AG09319 (cell line): ENCODE results near the gene TMEM161B.

ENCODE experiments used
- DNase-seq: peaks from one replicate; pipeline ENCODE4 v3.0.0-alpha.2; 2010; ENCODE audit warnings: low read depth; ENCODE audit errors: extremely low read depth
- TF ChIP-seq, protein P1 (sequence below): IDR thresholded peaks from 2 replicates; pipeline ENCODE4 v1.5.1; 2011; ENCODE audit warnings: low read depth, mild to moderate bottlenecking, inconsistent platforms, low read length, moderate library complexity

TMEM161B gene

DNA sequence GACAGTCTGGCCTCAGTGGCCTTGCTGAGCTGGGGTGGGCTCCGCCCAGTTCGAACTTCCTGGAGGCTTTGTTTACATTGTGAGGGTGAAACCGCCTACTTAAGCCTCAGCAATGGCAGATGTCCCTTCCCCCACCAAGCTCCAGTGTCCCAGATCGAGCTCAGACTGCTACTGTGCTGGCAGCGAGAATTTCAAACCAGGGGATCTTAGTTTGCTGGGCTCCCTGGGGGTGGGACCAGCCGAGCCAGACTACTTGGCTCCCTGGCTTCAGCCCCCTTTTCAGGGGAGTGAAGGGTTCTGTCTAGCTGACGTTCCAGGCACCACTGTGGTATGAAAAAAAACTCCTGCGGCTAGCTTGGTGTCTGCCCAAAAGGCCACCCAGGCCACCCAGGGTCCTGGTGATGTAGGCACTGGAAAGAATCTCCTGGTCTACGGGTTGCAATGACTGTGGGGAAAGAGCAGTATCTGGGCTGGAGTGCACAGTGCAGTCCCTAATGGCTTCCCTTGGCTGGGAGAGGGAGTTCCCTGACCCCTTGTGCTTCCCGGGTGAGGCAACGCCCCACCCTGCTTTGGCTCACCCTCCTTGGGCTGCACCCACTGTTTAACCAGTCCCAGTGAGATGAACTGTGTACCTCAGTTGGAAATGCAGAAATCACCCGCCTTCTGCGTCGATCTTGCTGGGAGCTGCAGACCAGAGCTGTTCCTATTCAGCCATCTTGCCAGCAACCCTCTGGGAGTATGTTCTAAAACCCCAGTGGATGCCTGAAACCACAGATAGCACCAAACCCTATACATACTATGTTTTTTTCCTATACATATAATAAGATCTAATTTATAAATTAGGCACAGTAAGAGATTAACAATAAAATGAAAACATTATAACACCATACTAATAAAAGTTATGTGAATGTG lies 95.5 kb downstream of the TMEM161B start:
- TF ChIP-seq, protein P1, sequence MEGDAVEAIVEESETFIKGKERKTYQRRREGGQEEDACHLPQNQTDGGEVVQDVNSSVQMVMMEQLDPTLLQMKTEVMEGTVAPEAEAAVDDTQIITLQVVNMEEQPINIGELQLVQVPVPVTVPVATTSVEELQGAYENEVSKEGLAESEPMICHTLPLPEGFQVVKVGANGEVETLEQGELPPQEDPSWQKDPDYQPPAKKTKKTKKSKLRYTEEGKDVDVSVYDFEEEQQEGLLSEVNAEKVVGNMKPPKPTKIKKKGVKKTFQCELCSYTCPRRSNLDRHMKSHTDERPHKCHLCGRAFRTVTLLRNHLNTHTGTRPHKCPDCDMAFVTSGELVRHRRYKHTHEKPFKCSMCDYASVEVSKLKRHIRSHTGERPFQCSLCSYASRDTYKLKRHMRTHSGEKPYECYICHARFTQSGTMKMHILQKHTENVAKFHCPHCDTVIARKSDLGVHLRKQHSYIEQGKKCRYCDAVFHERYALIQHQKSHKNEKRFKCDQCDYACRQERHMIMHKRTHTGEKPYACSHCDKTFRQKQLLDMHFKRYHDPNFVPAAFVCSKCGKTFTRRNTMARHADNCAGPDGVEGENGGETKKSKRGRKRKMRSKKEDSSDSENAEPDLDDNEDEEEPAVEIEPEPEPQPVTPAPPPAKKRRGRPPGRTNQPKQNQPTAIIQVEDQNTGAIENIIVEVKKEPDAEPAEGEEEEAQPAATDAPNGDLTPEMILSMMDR = no peak
- no peak for DNase-seq

DNA sequence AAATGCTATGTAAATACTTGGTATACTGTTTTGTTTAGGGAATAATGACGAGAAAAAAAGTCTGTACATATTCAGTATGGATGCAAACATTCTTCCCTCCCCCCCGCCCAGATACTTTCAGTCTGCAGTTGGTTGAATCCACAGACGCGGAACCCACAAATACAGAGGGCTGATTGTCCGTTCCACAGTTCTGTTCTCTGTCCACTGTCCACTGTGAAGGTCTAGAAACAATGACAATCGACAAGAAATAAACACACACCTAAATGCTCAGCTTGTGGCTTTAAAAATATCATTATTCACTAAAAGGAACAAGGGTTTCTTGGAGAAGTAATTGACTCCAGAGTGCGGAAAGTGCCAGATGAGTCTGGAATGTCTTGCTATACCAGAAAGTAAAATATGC lies 109.1 kb downstream of the TMEM161B start:
- TF ChIP-seq, protein P1 = no peak
- DNase-seq = no peak

DNA sequence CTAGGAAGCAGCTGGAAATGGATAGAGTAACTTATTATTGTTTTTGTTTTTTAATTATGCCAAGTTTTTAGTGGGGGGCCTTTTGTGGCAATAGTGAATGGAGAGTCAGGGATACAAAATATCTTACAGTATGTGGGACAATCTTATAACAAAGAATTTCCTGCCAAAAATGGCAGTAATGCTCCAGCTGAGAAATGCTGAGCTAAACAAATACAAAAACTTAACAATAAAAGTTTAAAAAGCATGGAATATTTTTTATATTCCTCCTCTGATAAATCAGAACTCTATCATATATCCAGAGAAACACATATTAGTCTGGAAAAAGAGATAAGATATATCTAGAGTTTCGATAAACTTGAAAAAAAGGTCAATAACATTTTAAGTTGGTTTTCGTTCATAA lies 110.6 kb downstream of the TMEM161B start:
- TF ChIP-seq, protein P1 = no peak
- no peak for DNase-seq

DNA sequence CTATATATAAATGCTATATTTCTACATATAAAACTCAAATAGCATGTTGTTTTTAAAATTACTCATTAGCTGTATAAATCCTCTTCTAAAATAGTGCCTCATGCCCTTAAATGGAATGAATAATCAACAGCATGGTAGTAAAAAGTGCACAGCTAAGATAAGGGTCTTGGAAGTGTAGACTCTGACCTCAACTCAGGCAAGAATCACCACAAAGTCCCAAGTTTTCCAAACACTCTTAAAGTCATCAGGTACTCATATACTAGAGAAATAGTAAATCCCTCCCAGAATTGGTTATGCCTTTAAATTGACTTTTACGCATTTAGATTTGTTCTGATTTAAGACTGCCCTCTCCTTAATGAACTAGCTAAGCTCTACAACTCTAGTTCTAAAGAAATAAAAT lies 113.8 kb downstream of the TMEM161B start:
- TF ChIP-seq, protein P1 = no peak
- DNase-seq = no peak

DNA sequence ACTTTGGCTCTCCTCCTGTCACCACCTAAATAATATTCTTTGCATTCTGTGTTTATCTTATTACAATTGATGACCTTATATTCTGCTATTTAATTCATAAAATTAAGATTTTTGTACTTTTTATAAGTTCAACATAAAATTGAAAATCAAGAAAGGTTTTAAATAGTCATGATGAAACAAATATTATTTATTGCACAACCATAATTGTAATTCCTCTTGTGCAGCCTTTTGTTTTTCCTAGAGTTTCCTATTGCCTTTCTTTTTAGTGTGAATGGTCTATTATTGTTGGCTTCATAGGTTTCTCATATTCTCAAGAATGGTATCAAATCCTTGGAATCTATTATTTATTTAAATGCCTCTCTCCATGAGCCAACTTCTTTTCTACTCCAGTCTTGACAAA lies 117.9 kb downstream of the TMEM161B start:
- TF ChIP-seq, protein P1 = no peak
- no peak for DNase-seq

DNA sequence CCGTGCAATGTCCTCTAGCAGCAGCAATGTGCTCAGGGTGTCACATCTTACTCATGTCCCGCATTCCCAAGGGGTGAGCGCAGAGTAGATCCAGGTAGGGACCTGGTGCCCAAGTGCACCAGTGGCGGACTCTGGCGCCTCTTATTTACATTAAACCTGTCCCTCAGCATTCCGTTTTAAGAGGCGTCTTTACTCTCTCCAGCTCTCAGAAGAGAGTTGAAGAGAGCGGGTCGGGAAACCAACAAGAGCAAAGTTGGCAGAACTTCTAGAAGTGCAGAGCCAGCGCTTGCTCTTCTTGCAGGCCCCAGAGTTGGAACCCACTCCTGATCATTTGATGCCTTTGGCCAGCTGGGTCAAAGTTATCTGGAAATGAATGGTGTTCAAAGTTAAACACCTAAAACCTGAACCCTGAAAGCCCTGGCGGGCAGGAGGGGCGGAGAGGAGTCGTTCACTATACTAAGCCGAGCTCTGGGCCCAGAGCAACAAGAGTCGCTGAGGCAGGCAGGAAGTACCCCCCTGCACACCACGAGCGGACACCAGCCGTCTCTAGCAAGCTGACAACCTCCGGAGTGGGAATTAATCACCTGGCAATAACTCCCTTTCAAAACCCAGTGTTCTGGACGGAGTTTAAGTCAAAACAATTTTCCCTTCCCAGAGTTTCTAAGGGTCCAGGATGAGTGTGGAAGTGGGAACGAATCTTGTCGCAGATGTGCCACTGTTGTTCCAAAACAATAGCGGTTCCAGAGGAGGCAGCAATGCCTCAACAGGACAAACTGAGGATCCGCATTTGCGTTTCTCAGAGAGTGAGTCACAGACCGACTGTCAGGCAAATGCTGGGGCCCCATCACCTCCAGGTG lies 122.8 kb downstream of the TMEM161B start:
- DNase-seq = no peak
- TF ChIP-seq, protein P1 = no peak

DNA sequence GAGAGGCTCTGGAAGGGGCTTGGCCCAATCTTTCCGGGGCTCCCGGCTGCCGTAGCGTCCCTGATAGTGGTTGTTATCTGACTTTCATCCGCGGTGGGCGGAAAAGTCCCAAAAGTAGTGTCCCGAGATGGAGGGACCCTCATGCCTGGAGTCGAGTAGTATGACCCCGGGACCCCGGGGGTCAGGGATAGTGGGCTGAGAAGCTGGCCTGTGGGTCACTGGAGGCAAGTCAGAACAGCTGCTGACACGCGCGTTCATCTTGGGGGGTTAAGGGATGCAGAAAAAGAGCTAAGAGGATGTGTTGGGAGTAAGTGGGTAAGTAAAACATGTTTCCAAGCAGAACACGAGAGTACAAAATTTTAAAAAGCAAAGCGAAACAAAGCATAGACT lies 123.4 kb downstream of the TMEM161B start:
- TF ChIP-seq, protein P1 = no peak

More for the DNA sequence above, 123.4 kb downstream of the TMEM161B start:
- DNase-seq = no peak
